ENCODE results near the gene GIMAP2.
A peak's percentile ranks its signal among the peaks of the same experiment; 100 is the strongest.

GIMAP2 gene

DNA sequence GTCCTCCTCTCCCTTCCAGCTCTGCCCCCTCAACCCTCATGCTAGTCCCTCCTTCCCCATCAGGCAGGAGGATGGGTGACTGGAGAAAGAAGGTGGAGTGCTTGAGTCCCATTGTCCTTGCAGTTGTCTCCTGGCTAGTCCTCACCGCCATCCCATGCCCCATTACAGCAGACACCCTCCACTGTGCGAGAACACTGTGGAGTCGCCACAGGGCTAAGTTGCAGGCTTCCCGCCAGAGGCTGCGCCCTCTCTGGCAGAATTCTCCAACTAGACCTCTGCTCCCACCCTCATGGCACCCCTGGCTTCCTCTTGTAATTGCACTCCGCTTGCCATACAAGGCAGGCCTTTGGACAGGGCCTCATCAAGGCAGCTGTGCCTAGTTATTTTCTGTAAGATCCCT lies 3.1 kb downstream of the GIMAP2 start:
- no peak overlapping the region for H3K4me3 ChIP-seq
- H3K27me3 ChIP-seq, result no peaks in the 10 kb centered on the region
- H3K9me3 ChIP-seq, result no peaks in the 10 kb centered on the region
- DNase-seq, result no peak
- no peaks in the 10 kb centered on the region for H3K36me3 ChIP-seq
- no peaks in the 10 kb centered on the region for H3K4me1 ChIP-seq
- intact Hi-C loops (cut with DNase I; ENCODE audit: low total_unique reads), result no loop called here
- no peak overlapping the region for H3K27ac ChIP-seq
- TF ChIP-seq, protein P1, sequence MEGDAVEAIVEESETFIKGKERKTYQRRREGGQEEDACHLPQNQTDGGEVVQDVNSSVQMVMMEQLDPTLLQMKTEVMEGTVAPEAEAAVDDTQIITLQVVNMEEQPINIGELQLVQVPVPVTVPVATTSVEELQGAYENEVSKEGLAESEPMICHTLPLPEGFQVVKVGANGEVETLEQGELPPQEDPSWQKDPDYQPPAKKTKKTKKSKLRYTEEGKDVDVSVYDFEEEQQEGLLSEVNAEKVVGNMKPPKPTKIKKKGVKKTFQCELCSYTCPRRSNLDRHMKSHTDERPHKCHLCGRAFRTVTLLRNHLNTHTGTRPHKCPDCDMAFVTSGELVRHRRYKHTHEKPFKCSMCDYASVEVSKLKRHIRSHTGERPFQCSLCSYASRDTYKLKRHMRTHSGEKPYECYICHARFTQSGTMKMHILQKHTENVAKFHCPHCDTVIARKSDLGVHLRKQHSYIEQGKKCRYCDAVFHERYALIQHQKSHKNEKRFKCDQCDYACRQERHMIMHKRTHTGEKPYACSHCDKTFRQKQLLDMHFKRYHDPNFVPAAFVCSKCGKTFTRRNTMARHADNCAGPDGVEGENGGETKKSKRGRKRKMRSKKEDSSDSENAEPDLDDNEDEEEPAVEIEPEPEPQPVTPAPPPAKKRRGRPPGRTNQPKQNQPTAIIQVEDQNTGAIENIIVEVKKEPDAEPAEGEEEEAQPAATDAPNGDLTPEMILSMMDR (IDR thresholded peaks at IDR 0.05), result no peak

DNA sequence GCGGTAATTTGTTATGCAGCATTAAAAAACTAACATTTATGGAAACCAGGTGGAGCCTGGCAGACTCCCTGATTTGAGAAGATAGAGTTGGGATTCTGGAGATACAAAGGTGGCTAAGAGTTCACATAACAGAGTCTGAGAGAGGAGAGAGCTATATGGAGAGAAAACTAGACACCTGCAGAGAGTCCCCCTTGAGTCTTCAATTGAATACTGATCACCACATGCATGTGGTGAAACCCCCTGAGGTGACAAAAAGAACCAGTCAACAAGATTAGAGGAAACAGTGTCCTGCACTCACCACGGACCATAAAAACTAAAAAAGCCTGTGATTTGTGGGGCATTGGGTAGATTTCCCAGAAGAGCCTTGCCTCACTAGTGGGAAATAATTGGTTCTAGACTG lies 10.1 kb downstream of the GIMAP2 start:
- Histone ChIP-seq H3K9me3 (peaks cover 0 to 6% (median 4%) of the 10 kb centered on the region in 3 donors), H3K4me1 (no peaks in the 10 kb centered on the region), H3K36me3 (no peaks in the 10 kb centered on the region), H3K27ac (no peak overlapping the region), H3K27me3 (no peaks in the 10 kb centered on the region), H3K4me3 (no peak overlapping the region)
- DNase-seq, result no peak
- TF ChIP-seq, protein P1 (IDR thresholded peaks at IDR 0.05), result no peak
- intact Hi-C loops (cut with DNase I; ENCODE audit: low total_unique reads), result no loop called here

DNA sequence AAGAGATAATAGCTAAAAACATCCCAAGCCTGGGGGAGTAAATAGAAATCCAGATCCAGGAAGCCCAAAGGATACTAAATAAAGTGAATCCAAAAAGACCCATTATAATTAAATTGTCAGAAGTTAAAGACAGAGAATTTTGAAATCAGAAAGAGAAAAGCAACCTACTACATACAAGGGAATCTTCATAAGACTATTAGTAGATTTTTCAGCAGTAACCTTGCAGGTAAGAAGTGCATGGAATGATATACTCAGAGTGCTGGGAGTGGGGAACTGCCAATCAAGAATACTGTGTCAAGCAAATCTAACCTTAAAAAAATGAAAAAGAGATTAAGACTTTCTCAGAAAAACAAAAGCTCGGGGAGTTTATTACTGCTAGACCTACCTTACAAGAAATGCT lies 17.7 kb downstream of the GIMAP2 start:
- H3K9me3 ChIP-seq, result peaks cover 10 to 39% (median 26%) of the 10 kb centered on the region in 3 donors
- intact Hi-C loops (cut with DNase I; ENCODE audit: low total_unique reads), result no loop called here

DNA sequence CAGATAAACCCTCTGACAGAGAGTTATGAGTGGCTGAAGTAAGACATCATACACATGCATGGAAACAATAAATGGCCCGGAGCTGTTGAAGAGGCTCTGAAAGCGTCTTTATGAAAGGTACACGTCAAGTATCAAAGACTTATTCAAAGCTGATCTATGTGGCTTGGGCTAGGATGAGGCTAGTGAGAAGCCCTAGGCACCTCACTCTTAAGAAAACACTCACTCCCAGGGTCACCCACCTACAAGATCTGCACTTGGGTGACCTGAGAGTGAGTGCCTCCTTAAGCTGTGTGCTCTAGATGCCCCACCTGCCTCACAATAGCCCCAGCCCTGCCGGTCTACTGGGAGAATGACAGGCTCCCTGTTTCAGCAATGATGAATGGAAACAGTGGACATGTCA lies 29.8 kb downstream of the GIMAP2 start:
- TF ChIP-seq, protein P1 (IDR thresholded peaks at IDR 0.05), result no peak
- Histone ChIP-seq H3K36me3 (peaks cover 0 to 3% (median 0%) of the 10 kb centered on the region in 3 donors), H3K4me1 (no peaks in the 10 kb centered on the region), H3K27ac (no peak overlapping the region), H3K9me3 (peaks cover 0 to 9% (median 4%) of the 10 kb centered on the region in 3 donors), H3K27me3 (no peaks in the 10 kb centered on the region), H3K4me3 (no peak overlapping the region)
- DNase-seq, result no peak
- intact Hi-C loops (cut with DNase I; ENCODE audit: low total_unique reads), result no loop called here

More for the DNA sequence above, 17.7 kb downstream of the GIMAP2 start:
- no peak overlapping the region for H3K27ac ChIP-seq
- no peak overlapping the region for H3K4me3 ChIP-seq
- H3K27me3 ChIP-seq, result no peaks in the 10 kb centered on the region
- no peaks in the 10 kb centered on the region for H3K36me3 ChIP-seq
- TF ChIP-seq, protein P1 (IDR thresholded peaks at IDR 0.05), result no peak
- no peaks in the 10 kb centered on the region for H3K4me1 ChIP-seq
- DNase-seq, result no peak

DNA sequence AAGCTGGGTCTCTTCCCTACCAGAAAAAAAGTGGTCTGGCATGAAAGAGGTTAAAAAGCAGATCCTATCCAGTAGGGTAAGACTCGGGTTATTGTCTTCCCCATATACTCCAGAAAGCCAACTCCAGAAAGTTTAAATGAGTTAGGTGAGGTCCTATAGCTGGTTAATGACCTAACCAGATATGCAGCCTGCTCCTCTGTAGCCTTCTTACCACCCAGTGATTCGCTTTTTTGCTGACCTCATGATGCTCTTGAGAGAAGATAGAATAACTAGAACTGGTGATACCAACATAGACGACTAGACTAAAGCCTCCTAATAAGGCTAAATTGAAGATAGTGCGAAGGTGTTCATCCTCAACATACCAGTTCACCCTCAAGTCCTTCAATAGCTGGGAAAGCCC lies 30.2 kb downstream of the GIMAP2 start:
- intact Hi-C loops (cut with DNase I; ENCODE audit: low total_unique reads), result no loop called here
- TF ChIP-seq, protein P1 (IDR thresholded peaks at IDR 0.05), result no peak
- Histone ChIP-seq H3K9me3 (peaks cover 0 to 9% (median 4%) of the 10 kb centered on the region in 3 donors), H3K36me3 (peaks cover 0 to 6% (median 0%) of the 10 kb centered on the region in 3 donors), H3K27me3 (no peaks in the 10 kb centered on the region), H3K4me1 (no peaks in the 10 kb centered on the region), H3K4me3 (no peak overlapping the region), H3K27ac (no peak overlapping the region)
- DNase-seq, result no peak

DNA sequence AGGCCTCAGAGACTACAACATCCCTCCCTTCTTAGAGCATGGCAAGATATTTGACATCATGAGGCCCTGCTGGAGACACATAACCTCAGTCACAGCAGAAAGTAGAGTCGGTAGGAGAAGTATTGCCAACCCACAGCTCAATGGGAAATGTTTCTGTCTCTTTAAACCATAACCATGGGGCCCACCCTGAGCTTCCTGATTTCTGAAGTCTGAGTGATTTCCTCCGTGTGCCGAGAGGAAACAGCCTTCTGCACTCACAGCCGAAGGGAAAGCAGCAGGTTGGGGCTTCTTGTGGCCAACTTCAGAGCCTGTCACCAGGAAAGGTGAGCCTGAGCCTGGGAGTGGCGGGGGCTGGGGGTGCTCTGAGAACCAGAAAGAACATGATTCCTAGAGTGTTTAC lies 30.9 kb downstream of the GIMAP2 start, which contains the start of gene GIMAP1:
Gene GIMAP1, plus strand, starts transcription at position 246 of the 400 bp plus-strand sequence. CDS start 2,435 bp downstream, outside the sequence.
- peak in 1 of 2 donors; percentile 56 for DNase-seq
- Histone ChIP-seq H3K4me1 (no peaks in the 10 kb centered on the region), H3K4me3 (peak within 1 kb of the TSS; percentile 40 to 45), H3K9me3 (peaks cover 0 to 9% (median 4%) of the 10 kb centered on the region in 3 donors), H3K36me3 (peaks cover 0 to 6% (median 0%) of the 10 kb centered on the region in 3 donors), H3K27me3 (no peaks in the 10 kb centered on the region), H3K27ac (no peak within 1 kb of the TSS)
- intact Hi-C loops (cut with DNase I; ENCODE audit: low total_unique reads), result no loop called here
- TF ChIP-seq, protein P1 (IDR thresholded peaks at IDR 0.05), result no peak
